ENCODE results near the gene FLAD1.

DNA sequence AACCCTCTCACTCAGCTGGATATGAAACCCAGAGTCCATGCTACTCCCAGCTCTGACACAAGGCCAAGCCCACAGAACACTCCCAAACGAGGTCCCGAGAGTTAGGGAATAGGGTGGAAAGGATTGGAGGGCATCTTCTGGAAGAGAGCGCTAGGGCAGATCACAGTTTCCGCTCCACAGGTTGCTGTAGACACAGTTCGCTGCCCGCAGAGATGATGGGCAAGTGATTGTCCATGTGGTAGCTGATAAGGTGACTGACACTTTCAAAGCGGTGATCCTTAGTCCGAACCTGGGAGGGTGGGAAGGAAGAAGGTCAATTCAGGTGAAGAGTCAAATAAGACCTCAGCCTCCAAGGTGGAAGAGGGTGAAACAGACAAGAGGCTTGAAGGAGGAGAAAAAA, 19.5 kb upstream of the FLAD1 start:
- TF ChIP-seq POLR2A (IDR thresholded peaks at IDR 0.05) = no peak
- TF ChIP-seq CTCF (IDR thresholded peaks at IDR 0.05) = no peak

All from adrenal gland (tissue), 5 donors.